ENCODE measurements around the gene ZDHHC18.

The ZDHHC18 gene

DNA sequence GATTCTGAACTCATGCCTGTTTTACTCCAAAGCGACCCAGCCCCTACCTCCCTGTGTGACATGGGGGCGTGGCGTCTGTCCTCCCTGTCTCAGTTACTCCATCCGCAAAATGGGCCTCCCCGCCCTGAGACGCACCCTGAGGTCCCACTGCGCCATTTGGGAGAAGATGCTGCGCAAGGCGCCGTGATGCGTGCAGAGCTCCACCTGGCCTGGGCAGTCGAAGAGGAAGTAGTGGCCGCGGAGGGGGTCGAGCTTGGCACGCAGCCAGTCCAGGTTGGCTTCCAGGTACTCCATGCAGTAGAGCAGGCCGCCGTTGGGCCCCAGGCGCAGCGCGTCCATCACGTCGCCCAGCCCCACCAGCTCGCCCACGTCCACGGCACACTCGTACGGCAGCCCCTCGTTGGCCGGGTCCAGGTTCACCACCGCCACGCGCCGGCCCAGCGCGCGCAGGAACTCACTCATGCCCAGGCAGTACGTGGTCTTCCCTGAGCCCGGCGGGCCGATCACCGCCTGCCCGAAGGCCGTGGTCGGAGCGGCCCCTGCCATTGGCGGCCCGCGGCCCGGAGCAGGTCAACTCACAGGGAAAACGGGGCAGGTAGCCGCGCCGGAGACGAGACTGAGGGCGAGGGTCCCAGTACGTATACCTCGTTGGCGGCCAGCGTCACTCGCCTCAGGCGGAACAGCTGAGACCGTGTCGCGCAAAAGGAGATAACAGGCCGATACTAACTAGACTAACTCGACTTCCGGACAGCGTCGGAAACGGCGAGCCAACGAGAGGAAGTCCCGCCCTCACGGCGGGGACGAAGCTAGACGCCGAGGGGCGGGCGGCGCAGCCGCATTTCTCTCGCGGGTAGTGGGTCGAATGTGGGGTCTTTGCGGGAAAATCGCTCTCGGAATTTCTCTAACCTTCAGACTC is 63.3 kb downstream of the ZDHHC18 start, which contains the start of gene GPN2 (continued):
- TF ChIP-seq, protein P1, sequence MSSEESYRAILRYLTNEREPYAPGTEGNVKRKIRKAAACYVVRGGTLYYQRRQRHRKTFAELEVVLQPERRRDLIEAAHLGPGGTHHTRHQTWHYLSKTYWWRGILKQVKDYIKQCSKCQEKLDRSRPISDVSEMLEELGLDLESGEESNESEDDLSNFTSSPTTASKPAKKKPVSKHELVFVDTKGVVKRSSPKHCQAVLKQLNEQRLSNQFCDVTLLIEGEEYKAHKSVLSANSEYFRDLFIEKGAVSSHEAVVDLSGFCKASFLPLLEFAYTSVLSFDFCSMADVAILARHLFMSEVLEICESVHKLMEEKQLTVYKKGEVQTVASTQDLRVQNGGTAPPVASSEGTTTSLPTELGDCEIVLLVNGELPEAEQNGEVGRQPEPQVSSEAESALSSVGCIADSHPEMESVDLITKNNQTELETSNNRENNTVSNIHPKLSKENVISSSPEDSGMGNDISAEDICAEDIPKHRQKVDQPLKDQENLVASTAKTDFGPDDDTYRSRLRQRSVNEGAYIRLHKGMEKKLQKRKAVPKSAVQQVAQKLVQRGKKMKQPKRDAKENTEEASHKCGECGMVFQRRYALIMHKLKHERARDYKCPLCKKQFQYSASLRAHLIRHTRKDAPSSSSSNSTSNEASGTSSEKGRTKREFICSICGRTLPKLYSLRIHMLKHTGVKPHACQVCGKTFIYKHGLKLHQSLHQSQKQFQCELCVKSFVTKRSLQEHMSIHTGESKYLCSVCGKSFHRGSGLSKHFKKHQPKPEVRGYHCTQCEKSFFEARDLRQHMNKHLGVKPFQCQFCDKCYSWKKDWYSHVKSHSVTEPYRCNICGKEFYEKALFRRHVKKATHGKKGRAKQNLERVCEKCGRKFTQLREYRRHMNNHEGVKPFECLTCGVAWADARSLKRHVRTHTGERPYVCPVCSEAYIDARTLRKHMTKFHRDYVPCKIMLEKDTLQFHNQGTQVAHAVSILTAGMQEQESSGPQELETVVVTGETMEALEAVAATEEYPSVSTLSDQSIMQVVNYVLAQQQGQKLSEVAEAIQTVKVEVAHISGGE (tag by site-specific recombination; conservative IDR thresholded peaks at IDR 0.05; ENCODE audit: low read depth): peak; percentile 84
- TF ChIP-seq ZNF341 (tag by site-specific recombination; IDR thresholded peaks at IDR 0.05; ENCODE audit: low read depth) (no peak; the same call in 1 of the 2 replicates), ZNF266 (tag by site-specific recombination; IDR thresholded peaks at IDR 0.05; ENCODE audit: low read depth) (no peak), ZNF302 (tag by site-specific recombination; IDR thresholded peaks at IDR 0.05; ENCODE audit: low read depth) (no peak), ZNF837 (tag by site-specific recombination; IDR thresholded peaks at IDR 0.05) (no peak), ZNF76 (tag by site-specific recombination; IDR thresholded peaks at IDR 0.05; ENCODE audit: borderline replicate concordance, low read depth) (peak; percentile 26; the same call in 1 of the 2 replicates), ZNF548 (tag by site-specific recombination; IDR thresholded peaks at IDR 0.05) (no peak), ZNF629 (tag by site-specific recombination; IDR thresholded peaks at IDR 0.05) (peak; percentile 78), ZNF37A (tag by site-specific recombination; IDR thresholded peaks at IDR 0.05) (no peak), ZNF792 (tag by site-specific recombination; IDR thresholded peaks at IDR 0.05) (0 out of 2 replicates have a peak, but pooled peaks have one; percentile 32), EGR2 (tag by site-specific recombination; IDR thresholded peaks at IDR 0.05; ENCODE audit: low read depth) (no peak), ELK4 (IDR thresholded peaks at IDR 0.05; ENCODE audit: borderline replicate concordance, low read depth, low read length) (no peak), SP2 (tag by site-specific recombination; IDR thresholded peaks at IDR 0.05) (peak; percentile 89), GLIS2 (tag by site-specific recombination; IDR thresholded peaks at IDR 0.05) (peak; percentile 28; the same call in 1 of the 2 replicates), ZNF280C (tag by site-specific recombination; IDR thresholded peaks at IDR 0.05) (no peak), ZBTB20 (tag by site-specific recombination; IDR thresholded peaks at IDR 0.05) (peak; percentile 64; the same call in 1 of the 2 replicates), ZNF133 (tag by site-specific recombination; IDR thresholded peaks at IDR 0.05) (peak; percentile 11; the same call in 1 of the 2 replicates), ZNF776 (tag by site-specific recombination; IDR thresholded peaks at IDR 0.05; ENCODE audit: borderline replicate concordance) (no peak), ZNF404 (tag by site-specific recombination; IDR thresholded peaks at IDR 0.05) (no peak), ZBTB48 (tag by site-specific recombination; IDR thresholded peaks at IDR 0.05) (no peak), ZNF175 (tag by site-specific recombination; IDR thresholded peaks at IDR 0.05) (no peak), BCL6B (tag by site-specific recombination; IDR thresholded peaks at IDR 0.05) (no peak), ZNF639 (tag by site-specific recombination; IDR thresholded peaks at IDR 0.05) (no peak), ZNF433 (tag by site-specific recombination; IDR thresholded peaks at IDR 0.05; ENCODE audit: low read depth) (no peak)
- TF ChIP-seq, protein P2, sequence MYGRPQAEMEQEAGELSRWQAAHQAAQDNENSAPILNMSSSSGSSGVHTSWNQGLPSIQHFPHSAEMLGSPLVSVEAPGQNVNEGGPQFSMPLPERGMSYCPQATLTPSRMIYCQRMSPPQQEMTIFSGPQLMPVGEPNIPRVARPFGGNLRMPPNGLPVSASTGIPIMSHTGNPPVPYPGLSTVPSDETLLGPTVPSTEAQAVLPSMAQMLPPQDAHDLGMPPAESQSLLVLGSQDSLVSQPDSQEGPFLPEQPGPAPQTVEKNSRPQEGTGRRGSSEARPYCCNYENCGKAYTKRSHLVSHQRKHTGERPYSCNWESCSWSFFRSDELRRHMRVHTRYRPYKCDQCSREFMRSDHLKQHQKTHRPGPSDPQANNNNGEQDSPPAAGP (tag by site-specific recombination; IDR thresholded peaks at IDR 0.05): no peak; the same call in 1 of the 2 replicates
- TF ChIP-seq, protein P3, sequence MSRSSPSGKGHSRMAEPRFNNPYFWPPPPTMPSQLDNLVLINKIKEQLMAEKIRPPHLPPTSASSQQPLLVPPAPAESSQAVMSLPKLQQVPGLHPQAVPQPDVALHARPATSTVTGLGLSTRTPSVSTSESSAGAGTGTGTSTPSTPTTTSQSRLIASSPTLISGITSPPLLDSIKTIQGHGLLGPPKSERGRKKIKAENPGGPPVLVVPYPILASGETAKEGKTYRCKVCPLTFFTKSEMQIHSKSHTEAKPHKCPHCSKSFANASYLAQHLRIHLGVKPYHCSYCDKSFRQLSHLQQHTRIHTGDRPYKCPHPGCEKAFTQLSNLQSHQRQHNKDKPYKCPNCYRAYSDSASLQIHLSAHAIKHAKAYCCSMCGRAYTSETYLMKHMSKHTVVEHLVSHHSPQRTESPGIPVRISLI (tag by site-specific recombination; IDR thresholded peaks at IDR 0.05): no peak

All from HEK293 (cell line).